Heart right ventricle (tissue), 16 donors: ENCODE data around the gene AJUBA. TPM values are rescaled to one million over a fixed set of nuclear protein-coding genes. Genes with fewer than 3 reads are reported as not detected.

ENCODE experiments used
- ATAC-seq, 8 donors: fragments of 200-7000 bp; cut with Tn5 transposase; one replicate each; pipeline ENCODE4 v1.9.1; 2020; ENCODE audit warnings: mild to moderate bottlenecking in 8 of 8, moderate library complexity in 8 of 8, moderate number of reproducible peaks in 1 of 8
- DNase-seq, 2 donors: peaks; one replicate each; pipeline ENCODE4 v3.0.0-alpha.2; 2020
- H3K27ac ChIP-seq, 10 donors: fragments of 200-600 bp; sonication (generic) in 2 of 10; one replicate each; pipeline versions ENCODE4 v1.5.0 to v1.8.0; 2020 to 2022; ENCODE audit warnings: mild to moderate bottlenecking in 3 of 10
- H3K27me3 ChIP-seq, 7 donors: fragments of 200-600 bp; one replicate each; pipeline ENCODE4 v1.8.0; 2021 to 2022; ENCODE audit warnings: mild to moderate bottlenecking in 2 of 7
- H3K36me3 ChIP-seq, 9 donors: fragments of 200-600 bp; sonication (generic) in 1 of 9; one replicate each; pipeline versions ENCODE4 v1.5.0 to v1.8.0; 2020 to 2022; ENCODE audit warnings: mild to moderate bottlenecking in 2 of 9
- H3K4me1 ChIP-seq, 9 donors: fragments of 200-600 bp; sonication (generic) in 1 of 9; one replicate each; pipeline versions ENCODE4 v1.5.0 to v1.8.0; 2020 to 2022; ENCODE audit warnings: mild to moderate bottlenecking in 4 of 9
- H3K4me3 ChIP-seq, 10 donors: fragments of 200-600 bp; sonication (generic) in 2 of 10; one replicate each; pipeline versions ENCODE4 v1.5.0 to v1.8.0; 2020 to 2022; ENCODE audit warnings: mild to moderate bottlenecking in 7 of 10, moderate library complexity in 2 of 10
- H3K9me3 ChIP-seq, 11 donors: fragments of 200-600 bp in 10 of 11; sonication (generic) in 2 of 11; one replicate each; pipeline versions ENCODE4 v1.5.0 to v1.8.0; 2013 to 2022; ENCODE audit warnings: mild to moderate bottlenecking in 2 of 11, control low read depth in 1 of 11, moderate library complexity in 1 of 11
- WGBS, 2 donors: extraction: QIAGEN DNeasy Blood & Tissue Kit; methylation state at CpG; one replicate each; pipeline ENCODE4 v1.1.7; 2013; ENCODE audit warnings: inconsistent platforms in 1 of 2; 5-methylcytosine and 5-hydroxymethylcytosine counted together
- intact Hi-C, 10 donors: fragments of 100-400 bp; cut with DNase I; formaldehyde crosslinking; loops; one replicate each; pipeline versions ENCODE4 v1.11.1 to v1.14.2; 2022
- long read RNA-seq, 3 donors: library from polyadenylated mRNA; unstranded; transcript quantifications; one replicate each; pipeline ENCODE4 v2.0.0, GENCODE V29; 2020 to 2021
- polyA plus RNA-seq, 2 donors: library from polyadenylated mRNA; stranded (reverse); fragments of 200-250 nt; gene quantifications; one replicate each; pipeline ENCODE4 v1.2.3, GENCODE V29; 2013
- total RNA-seq, 10 donors: library from RNA; stranded (reverse); fragmentation: NEBNext Ultra II Directional in 3 of 10; extraction: Animal tissue kit (Norgen Biotek cat#: 25700) in 3 of 10; gene quantifications; one replicate each; pipeline versions ENCODE4 v1.2.1 to v1.2.4, GENCODE V29; 2021 to 2023
- TF ChIP-seq, protein P1 (sequence below), 9 donors: fragments of 200-600 bp; sonication (generic) in 2 of 9; IDR thresholded peaks; one replicate each; pipeline versions ENCODE4 v1.5.0 to v1.8.0; 2021 to 2022; ENCODE audit warnings: antibody characterized with exemption in 9 of 9, mild to moderate bottlenecking in 5 of 9, moderate library complexity in 1 of 9
- donor health status: Arrhythmogenic right ventricular cardiomyopathy.
- donor health status: ischemic (EF 13 %, LVEDD 7.1; RV severe dilation, severe dysfunction).
- donor health status: healthy with polysubstance abuse.
- donor health status: DM: no; HTN: yes; CAD: no.
- donor health status: DM: no; HTN: no; CAD: no.
- donor health status: ischemic (EF 25% LVEDD 6.9; RV normal size, moderate dysfunction).
- donor health status: ischemic (EF 25% LVEDD 5.7; RV mildly dilated, moderate dysfunction).
- donor health status: healthy.
- donor health status: DM: yes; HTN: yes; CAD: no.
- donor health status: Ischemic cardiomyopathy.
- donor health status: ischemic (EF 35%, LVEDD 5.7; RV mildly dilated, moderate dysfunction).
- donor health status: nonischemic (EF 11% LVEDD 7.7; RV severe dilation, severe dysfunction).
- donor health status: DM: yes; HTN: yes; CAD: no.
- donor health status: PGD.
- donor health status: ischemic (EF 29% LVEDD 5.4; RV normal size, mild dysfunction).
- donor health status: nonischemic (EF 23%, LVEDD 6.1; RV moderate dilation, normal function).

Gene AJUBA
- total RNA-seq = 10 to 100 TPM in 6 of 10 donors, 1 to 10 TPM in 4; 5.6 to 25.9 (median 11.1) TPM
- polyA plus RNA-seq = 1 to 10 TPM; 5.3 to 6.0 TPM
- long read RNA-seq, donor 1, full-length matches to known transcripts = 21 of 25 reads
- long read RNA-seq, donor 1, partial matches to known transcripts = 3 of 25 reads
- long read RNA-seq, donor 1, other reads (novel, unspliced or antisense) = 1 of 25 reads
- long read RNA-seq, donor 2, full-length matches to known transcripts = 16 of 19 reads
- long read RNA-seq, donor 2, partial matches to known transcripts = 0 of 19 reads
- long read RNA-seq, donor 2, other reads (novel, unspliced or antisense) = 3 of 19 reads
- long read RNA-seq, donor 3, full-length matches to known transcripts = 9 of 14 reads
- long read RNA-seq, donor 3, partial matches to known transcripts = 3 of 14 reads
- long read RNA-seq, donor 3, other reads (novel, unspliced or antisense) = 2 of 14 reads

GRCh38 chr14:22982477-22983245 lies at the start of gene AJUBA:
Gene AJUBA (minus strand): TSS chr14:22982551. CDS start chr14:22982266, 285 bp downstream.
- peak; percentile 91 to 95 for DNase-seq
- Histone ChIP-seq H3K9me3 (no peaks in the 10 kb centered on the region), H3K4me1 (peaks cover 8 to 63% (median 43%) of the 10 kb centered on the region in 9 donors), H3K27me3 (peaks cover 0 to 33% (median 0%) of the 10 kb centered on the region in 7 donors), H3K36me3 (peaks cover 0 to 10% (median 0%) of the 10 kb centered on the region in 9 donors), H3K27ac (peak within 1 kb of the TSS; percentile 53 to 91 (median 78)), H3K4me3 (peak within 1 kb of the TSS; percentile 62 to 88 (median 76))
- ATAC-seq = peak; percentile 79 to 91 (median 84)
- 1% methylated on average over 48 of the region's 48 CpGs for WGBS, 2 donors
- intact Hi-C loops = loop anchor here in 3 of 10 donors (1.0 to 10.0 kb wide), 4 partner anchors 48 to 425 kb away; no protein-coding TSS in a partner anchor
- TF ChIP-seq, protein P1, sequence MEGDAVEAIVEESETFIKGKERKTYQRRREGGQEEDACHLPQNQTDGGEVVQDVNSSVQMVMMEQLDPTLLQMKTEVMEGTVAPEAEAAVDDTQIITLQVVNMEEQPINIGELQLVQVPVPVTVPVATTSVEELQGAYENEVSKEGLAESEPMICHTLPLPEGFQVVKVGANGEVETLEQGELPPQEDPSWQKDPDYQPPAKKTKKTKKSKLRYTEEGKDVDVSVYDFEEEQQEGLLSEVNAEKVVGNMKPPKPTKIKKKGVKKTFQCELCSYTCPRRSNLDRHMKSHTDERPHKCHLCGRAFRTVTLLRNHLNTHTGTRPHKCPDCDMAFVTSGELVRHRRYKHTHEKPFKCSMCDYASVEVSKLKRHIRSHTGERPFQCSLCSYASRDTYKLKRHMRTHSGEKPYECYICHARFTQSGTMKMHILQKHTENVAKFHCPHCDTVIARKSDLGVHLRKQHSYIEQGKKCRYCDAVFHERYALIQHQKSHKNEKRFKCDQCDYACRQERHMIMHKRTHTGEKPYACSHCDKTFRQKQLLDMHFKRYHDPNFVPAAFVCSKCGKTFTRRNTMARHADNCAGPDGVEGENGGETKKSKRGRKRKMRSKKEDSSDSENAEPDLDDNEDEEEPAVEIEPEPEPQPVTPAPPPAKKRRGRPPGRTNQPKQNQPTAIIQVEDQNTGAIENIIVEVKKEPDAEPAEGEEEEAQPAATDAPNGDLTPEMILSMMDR (IDR thresholded peaks at IDR 0.05) = no peak

DNA sequence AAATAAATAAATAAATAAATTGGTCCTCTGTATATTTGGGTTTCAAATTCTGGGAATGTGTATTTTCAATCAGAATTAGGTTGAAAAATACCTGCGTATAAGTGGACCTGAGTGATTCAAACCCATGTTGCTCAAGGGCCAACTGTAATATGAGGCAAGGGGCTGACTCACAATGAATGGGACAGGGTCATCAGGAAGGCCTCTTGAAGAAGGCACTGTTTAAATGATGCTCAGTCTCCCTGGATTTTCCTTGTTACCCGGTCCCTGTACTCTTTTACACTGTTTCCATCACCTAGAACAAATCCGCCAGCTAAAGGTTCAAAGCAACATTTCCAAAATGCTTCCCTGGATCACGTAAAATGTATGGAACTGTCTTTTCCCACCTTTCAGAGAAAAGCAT lies 48.6 kb upstream of the AJUBA start:
- Histone ChIP-seq H3K4me3 (no peak overlapping the region), H3K27ac (no peak overlapping the region), H3K4me1 (peaks cover 0 to 40% (median 19%) of the 10 kb centered on the region in 9 donors), H3K9me3 (no peaks in the 10 kb centered on the region), H3K36me3 (peaks cover 0 to 76% (median 27%) of the 10 kb centered on the region in 9 donors), H3K27me3 (no peaks in the 10 kb centered on the region)
- TF ChIP-seq, protein P1 (IDR thresholded peaks at IDR 0.05) = no peak
- intact Hi-C loops = no loop called here
- no peak for DNase-seq
- no peak for ATAC-seq
- WGBS, 2 donors = 96 to 98% methylated on average over 4 of the region's 4 CpGs

GRCh38 chr14:23028799-23029198 lies 46.4 kb upstream of the AJUBA start:
- no peaks in the 10 kb centered on the region for H3K27me3 ChIP-seq
- H3K9me3 ChIP-seq = no peaks in the 10 kb centered on the region
- DNase-seq = no peak
- WGBS, 2 donors = 67 to 87% methylated on average over 2 of the region's 2 CpGs
- H3K27ac ChIP-seq = no peak overlapping the region
- peaks cover 0 to 37% (median 16%) of the 10 kb centered on the region in 9 donors for H3K4me1 ChIP-seq
- no peak overlapping the region for H3K4me3 ChIP-seq
- intact Hi-C loops = no loop called here
- peaks cover 0 to 94% (median 27%) of the 10 kb centered on the region in 9 donors for H3K36me3 ChIP-seq
- TF ChIP-seq, protein P1 (IDR thresholded peaks at IDR 0.05) = no peak
- ATAC-seq = no peak

DNA sequence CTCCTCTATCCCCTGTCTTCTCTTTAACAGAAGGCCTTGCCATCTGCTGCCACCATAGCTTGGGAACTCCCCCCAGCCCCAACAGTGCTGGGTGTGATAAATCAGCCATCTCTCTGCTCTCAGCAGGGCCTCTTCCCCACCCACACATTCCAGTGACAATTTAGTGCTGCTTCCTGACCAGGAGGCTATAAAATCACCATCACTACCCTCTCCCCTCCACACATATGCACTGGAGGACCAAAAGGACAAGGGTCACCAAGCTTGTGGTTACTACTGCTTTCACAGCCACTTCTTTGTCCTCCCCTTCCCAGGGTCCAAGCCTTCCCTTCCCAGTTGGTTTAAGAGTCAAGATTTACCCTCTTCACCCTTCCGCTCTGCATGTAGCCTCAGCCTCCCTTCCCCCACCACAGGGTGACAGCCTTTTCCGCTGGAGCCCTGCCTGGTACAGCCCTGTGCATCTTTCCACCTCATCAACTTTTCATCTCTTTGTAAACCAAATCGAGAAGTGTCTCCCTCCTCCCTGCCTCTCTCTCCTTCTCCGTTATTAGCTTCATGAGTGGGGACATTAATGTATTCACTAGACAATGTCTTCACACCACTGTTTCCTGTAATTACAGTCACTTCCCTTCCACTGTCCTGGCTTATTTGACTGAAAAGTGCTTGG lies 42.9 kb upstream of the AJUBA start:
- no peaks in the 10 kb centered on the region for H3K9me3 ChIP-seq
- H3K27ac ChIP-seq = no peak overlapping the region
- DNase-seq (no peak), ATAC-seq (no peak)
- intact Hi-C loops = no loop called here
- H3K27me3 ChIP-seq = no peaks in the 10 kb centered on the region
- TF ChIP-seq, protein P1 (IDR thresholded peaks at IDR 0.05) = no peak
- WGBS, 2 donors = 65 to 73% methylated on average over 4 of the region's 4 CpGs
- H3K36me3 ChIP-seq = peaks cover 0 to 70% (median 9%) of the 10 kb centered on the region in 9 donors
- H3K4me1 ChIP-seq = peaks cover 0 to 28% (median 7%) of the 10 kb centered on the region in 9 donors
- no peak overlapping the region for H3K4me3 ChIP-seq
